HG03064 (cell line): ENCODE results near the gene CASP7.

Experiments
- ATAC-seq: cut with Tn5 transposase; IDR thresholded peaks from one replicate; pipeline ENCODE4 v1.9.1; 2021; ENCODE audit warnings: low read depth; ENCODE audit not compliant: unreplicated experiment

The CASP7 gene

GRCh38 chr10:113711142-113711541, 31.4 kb downstream of the CASP7 start:
- ATAC-seq: no peak

- ATAC-seq: no peak
Measured at GRCh38 chr10:113712024-113712423, 32.3 kb downstream of the CASP7 start.

- ATAC-seq: no peak
Measured at GRCh38 chr10:113712755-113713639, 33.3 kb downstream of the CASP7 start.

- ATAC-seq: no peak
Measured at GRCh38 chr10:113713640-113713982, 33.9 kb downstream of the CASP7 start.

GRCh38 chr10:113716109-113716910, 36.6 kb downstream of the CASP7 start:
- ATAC-seq: no peak

- no peak for ATAC-seq
Measured at GRCh38 chr10:113718969-113719822, 39.5 kb downstream of the CASP7 start.

GRCh38 chr10:113720386-113720785, 40.7 kb downstream of the CASP7 start:
- ATAC-seq: no peak

GRCh38 chr10:113732160-113732881, 52.6 kb downstream of the CASP7 start:
- ATAC-seq: no peak

GRCh38 chr10:113732966-113733365, 53.3 kb downstream of the CASP7 start:
- ATAC-seq: no peak

- no peak for ATAC-seq
Measured at GRCh38 chr10:113733635-113734034, 53.9 kb downstream of the CASP7 start.

GRCh38 chr10:113735913-113736312, 56.2 kb downstream of the CASP7 start:
- no peak for ATAC-seq

GRCh38 chr10:113736576-113736975, 56.9 kb downstream of the CASP7 start:
- ATAC-seq: no peak

- no peak for ATAC-seq
Measured at GRCh38 chr10:113739031-113739430, 59.3 kb downstream of the CASP7 start.

GRCh38 chr10:113739577-113739976, 59.9 kb downstream of the CASP7 start:
- no peak for ATAC-seq

GRCh38 chr10:113740850-113741249, 61.1 kb downstream of the CASP7 start:
- no peak for ATAC-seq

- no peak for ATAC-seq
Measured at GRCh38 chr10:113742466-113742865, 62.8 kb downstream of the CASP7 start.

- no peak for ATAC-seq
Measured at GRCh38 chr10:113743594-113743993, 63.9 kb downstream of the CASP7 start.

- ATAC-seq: no peak
Measured at GRCh38 chr10:113745374-113745773, 65.7 kb downstream of the CASP7 start.

GRCh38 chr10:113746217-113746957, 66.7 kb downstream of the CASP7 start:
- no peak for ATAC-seq
